ENCODE results near the gene TAOK1.
A peak's percentile ranks its signal among the peaks of the same experiment; 100 is the strongest.

TAOK1 gene

DNA sequence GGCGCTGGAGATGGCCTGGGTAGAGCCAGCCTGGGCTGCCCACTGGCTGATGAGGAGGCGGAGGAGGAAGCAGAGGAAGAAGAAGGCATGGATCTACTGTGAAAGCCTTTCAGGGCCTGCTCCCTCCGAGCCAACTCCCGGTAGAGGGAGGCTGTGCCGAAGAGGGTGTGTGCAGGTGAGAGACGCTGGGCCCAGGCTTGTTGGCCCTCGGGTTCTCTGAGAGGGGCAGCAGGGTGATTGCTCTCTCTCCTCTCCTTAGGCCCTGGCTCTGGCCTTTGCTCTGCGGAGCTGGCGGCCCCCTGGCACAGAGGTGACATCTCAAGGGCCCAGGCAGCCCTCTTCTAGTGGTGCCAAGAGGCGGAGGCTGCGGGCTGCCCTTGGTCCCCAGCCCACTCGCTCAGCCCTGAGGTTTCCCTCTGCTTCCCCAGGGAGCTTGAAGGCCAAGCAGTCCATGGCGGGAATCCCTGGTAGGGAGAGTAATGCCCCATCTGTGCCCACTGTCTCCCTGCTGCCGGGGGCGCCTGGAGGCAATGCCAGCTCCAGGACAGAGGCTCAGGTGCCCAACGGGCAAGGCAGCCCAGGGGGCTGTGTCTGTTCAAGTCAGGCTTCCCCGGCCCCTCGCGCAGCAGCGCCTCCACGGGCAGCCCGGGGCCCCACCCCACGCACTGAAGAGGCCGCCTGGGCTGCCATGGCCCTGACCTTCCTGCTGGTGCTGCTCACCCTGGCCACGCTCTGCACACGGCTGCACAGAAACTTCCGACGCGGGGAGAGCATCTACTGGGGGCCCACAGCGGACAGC lies 181.9 kb downstream of the TAOK1 start:
- no peak for FAIRE-seq

DNA sequence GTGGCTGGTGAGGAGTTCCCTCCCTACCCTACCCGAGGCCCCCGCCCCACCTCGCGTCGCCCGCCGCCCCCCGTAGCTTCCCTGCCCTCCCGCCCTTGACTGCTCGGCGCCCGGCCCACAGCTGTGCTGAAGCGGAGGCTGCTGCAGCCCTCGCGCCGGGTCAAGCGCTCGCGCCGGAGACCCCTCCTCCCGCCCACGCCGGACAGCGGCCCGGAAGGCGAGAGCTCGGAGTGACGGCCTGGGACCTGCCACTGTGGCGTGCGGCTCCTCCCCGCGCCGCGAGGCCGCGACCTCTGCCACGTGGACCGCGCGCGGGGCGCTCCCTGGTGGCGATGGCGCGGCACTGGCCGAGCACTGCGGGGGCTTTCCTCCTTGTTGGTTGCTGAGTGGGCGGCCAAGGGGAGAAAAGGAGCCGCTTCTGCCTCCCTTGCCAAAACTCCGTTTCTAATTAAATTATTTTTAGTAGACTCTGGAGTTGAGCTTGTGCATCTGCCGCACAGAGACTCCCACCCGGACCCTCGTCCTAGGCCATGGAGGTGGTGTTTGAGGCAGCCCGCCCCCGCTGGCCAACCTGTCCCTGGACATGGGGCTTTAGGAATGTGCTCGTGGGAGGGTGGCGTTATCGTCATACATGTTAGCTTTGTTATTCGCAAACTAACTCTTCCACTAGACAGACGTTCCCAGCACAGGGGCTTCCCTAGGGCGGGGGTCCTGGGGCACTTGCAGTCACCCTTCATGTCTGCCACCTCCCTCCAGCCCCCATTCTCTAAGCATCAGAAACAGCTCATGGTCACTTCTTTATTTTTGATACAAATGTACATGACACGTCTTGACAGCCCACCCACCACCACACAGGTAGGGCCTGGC lies 182.8 kb downstream of the TAOK1 start:
- FAIRE-seq = no peak

DNA sequence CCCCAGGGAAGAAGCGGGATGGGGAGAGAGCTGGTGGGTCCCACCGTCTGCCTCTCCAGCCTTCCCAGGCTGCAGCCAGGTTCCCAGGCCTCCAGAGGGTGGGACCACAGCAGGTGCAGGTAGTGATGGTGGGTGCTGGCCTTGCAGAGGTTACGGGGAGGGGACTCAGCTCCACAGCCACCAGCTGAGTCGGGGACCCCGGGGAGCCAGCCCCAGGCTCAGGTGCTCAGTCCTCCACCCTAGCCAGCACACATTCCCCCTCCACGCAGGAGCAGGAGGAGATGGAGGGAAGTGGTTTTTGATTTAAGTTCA lies 183.4 kb downstream of the TAOK1 start:
- no peak for FAIRE-seq

DNA sequence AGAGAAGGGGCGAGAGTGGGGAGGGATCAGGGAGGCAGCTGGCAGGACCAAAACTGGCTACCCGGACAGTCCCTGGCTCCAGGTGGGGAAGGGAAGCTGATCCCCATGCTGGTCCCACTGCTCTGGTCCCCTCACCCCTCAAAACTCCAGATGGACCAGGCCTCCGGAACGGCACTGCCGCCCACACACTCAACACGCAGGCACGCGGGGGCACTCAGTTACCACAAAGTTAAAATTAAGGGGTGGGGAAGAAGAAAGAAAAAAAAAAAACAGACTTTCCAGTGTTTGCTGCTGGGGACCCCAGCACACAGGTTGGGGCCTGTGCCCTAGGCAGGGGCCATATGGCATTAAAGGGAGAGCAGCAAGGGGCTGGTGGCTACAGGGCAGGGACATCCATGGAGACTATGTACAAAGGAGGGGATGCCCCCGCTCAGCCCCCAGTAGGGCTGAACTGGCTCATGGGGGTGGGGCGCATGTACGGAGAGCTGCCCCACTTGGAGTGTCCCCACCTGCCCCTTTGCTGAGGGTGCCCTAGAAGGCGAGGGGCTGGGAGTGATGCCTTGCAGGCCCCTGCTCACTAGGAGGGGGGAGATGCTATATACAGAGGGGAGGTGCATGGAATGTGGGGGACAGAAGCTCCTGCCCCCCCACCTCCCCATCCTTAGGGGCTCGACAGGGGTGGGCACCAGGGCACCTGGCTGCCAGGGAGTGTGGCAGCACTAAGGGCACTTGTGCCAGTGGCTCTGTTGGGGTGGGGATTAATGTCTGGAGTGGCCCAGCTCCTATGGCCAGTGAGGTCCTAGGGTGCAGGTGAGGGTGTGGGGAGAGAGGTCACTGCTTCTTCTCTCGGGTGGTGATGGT lies 183.9 kb downstream of the TAOK1 start:
- no peak for FAIRE-seq

DNA sequence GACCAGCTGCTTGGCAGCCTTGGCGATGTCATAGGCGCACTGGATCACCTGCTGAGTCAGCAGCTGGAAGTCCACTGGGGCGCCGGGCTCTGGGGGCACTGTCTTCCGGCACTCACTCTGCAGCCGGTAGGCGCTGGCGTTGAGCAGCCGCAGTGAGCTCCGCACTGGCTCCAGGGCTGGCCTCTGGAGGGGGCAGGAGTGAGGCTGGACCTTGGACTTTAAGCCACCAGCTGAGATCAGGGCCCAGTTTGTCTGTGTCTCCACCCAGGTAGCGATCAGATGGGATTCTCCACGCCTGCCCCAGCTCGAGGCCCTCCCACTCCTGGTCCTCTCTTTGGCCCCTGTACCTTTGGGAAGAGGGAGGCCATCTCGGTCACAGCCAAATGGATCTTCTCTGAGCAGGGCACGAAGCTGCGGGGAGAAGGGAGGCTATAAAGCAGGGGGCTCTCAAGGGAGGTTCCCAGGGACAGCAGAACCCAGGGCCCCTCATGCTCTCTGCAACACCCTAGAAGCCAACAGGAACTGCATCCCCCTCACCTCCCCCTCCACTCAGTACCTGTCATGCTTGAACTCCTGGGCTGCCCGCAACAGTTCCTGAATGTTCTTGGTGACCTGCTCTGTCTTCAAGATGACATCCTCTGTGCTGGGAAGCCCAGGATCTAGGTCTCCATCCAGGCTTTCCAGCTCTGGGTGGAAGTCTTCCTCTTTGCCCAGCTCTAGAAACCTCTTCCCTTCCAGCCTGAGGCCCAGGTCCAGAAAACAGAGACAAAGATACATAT lies 184.8 kb downstream of the TAOK1 start:
- no peak for FAIRE-seq

DNA sequence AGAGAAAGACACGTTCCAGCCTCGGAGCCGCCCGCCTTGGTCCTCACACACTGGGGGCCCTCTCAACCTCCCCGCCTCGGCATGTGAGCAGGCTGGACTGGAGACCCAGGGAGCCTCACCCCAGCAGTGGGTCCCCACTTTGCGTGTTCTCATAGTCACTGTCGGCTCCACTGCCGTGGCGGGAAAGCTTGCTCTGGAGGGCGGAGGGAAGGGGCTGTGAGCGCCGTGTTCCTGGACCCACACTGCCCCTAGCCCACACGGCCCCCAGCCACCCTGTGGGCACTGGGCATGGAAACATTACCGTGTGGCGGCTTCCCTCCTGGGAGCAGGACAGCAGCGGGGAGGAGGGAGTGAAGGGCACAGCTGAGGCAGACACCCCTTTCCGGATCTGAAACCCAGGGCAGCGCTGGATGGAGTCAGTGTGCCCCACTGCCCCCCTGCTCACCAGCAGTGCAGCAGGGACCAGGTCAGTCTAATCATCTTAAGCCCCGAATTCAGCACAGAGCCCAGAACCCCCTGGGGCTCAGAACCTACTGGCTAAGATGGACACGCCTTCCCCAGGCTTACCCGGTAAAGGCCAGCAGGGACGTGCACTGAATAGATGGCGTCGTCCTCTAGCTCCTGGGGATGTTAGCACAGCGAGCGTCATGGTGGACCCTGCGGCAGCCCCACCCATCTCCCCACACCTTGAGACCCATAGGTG lies 185.5 kb downstream of the TAOK1 start:
- no peak for FAIRE-seq

DNA sequence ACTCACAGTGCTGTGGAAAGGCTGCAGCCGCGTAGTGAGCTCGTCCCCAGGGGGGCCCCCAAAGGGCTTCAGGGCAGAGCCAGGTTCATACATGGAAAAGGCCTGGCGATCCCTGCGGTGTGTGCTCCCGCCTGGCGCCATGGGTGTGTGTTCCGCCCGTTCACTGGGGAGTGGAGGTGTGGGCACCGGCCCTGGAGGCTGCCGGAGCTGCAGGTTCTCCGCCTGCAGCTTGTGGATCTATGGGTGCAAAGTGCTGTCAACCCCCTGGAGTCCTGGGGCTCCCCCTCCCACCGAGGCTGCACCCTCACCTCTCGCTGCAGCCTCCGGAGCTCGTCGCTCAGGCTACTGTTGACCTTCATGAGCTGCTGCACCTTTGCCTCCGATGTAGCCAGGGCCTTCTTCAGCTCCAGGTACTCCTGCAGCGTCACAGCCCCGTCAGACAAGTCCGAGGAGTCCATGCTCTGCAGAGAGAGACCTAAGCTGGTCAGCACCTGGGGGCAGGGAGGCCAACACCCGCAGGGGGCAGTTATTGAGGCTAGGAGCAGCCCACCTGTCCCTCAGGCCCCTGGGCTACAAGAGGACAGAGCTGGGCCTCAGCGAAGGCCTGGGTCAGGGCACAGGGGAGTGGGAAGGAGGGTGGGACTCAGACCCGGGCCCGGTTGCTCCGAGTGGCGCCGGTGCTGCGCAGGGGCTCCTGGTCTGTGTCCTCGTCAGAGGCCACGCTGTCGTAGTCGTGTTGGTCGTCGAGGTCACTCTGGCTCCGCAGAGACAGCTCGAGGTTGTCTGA lies 186.2 kb downstream of the TAOK1 start:
- FAIRE-seq = no peak

DNA sequence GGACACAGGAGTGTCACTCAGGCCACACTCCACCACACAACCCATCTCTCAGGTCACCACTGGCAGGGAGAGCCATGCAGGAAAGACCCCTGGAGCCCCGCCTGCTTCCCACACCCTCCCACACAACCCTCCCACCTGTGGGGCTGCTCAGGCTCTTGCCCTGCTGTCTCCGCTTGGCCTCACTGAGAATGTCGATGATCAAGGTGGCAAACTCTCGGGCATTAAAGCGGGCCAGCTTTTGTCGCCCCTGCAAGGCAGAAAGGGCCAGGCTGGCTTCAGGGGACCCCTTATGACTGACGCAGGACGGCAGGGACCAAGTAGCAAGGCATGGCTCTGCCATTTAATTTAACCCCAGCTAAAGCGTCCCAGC lies 186.8 kb downstream of the TAOK1 start:
- no peak for FAIRE-seq

DNA sequence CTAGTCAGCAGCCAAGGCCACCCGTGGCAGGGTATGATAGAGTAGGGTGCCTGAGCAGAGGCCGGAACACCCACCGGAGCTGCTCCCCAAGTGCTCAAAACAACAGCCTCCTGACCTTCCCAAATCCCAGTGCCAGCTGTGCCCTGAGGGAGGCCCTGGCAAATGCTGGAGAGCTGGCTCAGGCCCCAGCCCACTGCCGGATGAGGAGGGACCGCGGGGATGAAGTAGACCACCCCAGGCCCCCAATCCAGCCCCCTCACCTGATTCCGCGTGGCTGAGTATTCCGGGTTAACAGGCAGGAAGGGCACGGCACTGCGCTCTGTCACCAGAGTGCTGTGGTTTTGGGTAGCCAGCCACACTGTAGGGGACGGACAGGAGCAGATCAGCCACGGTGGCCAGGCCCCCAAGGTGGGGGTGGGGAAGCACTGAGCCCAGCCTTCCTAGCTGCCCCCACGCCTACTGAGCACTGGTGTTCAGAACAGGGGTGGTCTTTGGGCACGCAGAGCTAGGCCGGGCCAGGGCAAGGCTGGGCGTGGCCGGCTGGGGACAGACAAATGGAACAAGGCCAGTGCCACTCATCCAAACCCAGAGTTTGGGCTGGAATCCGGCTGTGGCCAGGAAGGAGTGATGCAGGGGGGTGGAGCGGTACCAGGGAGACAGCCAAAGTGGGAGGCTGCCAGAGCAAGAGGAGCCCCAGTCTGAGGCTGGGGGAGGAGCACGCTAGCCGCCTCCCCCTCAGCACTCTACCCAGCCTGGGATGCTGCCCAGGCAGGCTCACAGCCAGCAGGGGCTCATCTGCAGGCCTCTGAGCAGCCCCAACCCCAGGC lies 187.4 kb downstream of the TAOK1 start:
- no peak for FAIRE-seq

DNA sequence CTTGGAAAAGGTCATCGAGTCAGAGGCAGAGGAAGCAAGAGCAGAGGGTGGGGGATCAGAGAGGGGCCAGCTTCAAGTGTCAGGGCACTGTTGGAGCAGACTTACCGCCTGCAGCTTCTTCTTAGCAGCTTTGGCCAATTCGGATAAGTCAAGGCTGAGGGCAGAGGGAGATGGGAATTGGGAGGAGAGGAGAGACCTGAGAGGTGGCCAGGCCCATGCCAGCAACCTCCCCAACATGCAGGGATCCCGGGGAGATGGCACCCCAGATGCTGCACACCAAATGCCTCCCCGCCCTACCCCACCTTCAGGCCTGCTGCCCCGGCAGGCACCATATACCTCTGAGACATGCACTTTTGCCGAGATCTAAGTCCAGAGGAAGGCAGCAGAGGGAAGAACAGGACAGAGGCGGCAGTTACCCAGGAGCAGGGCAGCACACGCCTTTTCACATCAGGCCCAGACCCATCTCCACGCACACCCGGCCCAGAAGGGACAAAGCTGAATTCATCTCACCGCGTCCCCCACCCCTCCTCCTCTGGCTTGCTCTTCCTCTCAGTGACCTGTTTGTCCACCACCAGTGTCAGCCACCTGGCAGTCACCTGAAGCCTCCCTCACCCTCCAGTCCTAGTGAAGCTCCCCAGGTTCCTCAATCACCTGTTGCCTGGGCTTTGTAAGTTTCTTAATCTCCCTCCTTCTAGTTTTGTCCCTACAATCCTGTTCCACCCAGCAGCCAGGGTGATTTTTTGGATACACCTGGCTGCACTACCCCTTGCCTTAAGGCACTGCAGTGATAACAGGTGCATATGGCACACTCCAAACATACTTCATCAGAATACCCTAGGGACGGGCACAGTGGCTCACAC lies 188.7 kb downstream of the TAOK1 start:
- no peak for FAIRE-seq

DNA sequence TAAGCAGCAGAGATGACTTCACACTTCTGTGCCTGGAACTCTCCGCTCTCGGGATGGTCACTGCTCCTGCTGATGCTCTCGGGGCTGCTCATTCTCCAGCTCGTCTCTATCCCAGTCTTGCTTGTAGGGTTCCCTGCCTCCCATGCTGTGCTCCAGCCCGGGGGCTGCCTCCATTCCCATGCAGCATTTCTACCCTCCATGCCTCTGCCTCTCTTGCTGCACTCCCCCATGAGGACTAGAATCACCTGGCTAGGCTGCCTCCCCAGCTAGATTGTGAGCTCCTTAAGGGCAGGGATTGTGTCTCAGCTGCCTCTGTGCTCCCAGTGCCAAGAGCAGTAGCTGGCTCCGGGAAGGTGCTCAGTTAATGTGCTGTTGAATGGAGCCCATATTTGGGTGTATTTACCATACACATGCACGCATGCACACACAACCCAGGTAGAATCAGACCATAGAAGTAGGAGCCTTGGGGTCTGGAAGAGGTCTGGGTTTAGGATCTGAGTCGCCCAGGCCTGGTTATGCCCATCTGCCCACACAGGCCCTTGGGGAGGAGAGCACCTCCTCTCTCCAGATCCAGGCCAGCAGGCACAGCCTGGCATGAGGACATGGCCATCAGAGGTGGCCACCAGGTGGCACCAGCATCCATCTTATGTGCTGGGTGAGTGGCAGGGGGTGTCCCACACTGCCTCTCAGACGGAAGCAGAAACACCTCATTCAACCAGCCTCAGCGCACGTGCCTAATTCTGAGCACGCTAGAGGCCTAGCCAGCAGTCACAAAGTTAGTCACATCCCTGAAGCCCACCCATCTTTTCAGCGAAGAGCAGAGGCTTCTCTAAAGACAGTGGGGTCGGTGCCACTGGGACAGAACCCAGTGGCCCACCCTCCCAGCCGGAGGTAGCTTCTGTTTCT lies 190.0 kb downstream of the TAOK1 start:
- FAIRE-seq = peak; percentile 17

DNA sequence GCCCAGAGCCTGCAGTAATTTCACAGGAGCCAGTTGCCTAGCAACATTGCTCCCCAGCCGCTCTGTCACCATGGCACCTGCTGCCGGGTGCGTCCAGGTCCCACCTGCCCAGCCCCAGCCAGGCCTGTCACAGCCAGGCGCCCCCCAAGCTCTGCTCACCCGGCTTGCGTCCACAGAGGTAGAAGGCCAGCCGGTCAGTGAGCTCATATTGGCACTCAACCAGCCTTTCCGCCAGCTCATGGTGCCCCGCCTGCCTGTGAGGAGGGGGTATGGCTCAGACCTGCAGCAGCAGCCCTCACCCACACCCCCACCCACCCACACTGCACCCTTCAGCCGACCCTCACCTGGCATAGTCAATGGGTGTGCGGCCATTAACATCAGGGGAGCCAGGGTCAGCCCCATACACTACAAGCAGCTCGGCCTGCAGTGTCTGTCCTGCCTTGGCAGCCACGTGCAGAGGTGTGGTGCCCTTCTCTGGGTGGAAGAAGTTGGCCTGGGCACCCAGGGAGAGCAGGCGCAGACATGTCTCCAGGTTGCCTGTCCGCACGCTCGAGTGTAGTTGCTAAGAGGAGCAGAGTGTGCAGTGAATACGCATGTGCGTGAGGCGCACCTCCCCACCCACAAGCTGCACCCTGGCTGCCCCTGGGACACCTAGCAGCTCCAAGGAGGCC lies 191.6 kb downstream of the TAOK1 start:
- FAIRE-seq = no peak

DNA sequence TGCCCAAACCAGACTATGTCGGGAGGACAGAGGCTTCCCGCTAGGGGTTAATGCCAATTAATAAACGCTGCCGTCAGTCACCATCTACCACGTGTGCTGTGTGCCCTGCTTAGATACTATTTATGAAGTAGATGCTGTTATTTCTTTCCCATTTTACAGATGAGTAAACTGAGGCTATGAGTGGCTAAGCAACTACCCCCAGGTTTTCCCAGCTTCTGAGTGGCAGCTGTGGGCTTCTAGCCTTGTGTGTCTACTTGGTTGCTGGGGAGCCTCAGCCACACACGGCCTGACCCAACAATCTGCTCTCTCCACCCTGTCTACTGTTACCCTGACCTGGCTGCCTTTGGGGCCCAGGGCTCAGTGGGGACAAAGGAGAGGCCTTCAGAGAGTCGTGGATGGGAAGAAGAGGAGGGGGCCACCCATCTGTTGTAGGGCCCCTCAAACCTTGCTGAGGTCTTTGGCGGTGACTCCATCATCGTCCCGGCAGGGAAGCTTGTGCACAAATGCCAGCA lies 192.1 kb downstream of the TAOK1 start:
- no peak for FAIRE-seq

DNA sequence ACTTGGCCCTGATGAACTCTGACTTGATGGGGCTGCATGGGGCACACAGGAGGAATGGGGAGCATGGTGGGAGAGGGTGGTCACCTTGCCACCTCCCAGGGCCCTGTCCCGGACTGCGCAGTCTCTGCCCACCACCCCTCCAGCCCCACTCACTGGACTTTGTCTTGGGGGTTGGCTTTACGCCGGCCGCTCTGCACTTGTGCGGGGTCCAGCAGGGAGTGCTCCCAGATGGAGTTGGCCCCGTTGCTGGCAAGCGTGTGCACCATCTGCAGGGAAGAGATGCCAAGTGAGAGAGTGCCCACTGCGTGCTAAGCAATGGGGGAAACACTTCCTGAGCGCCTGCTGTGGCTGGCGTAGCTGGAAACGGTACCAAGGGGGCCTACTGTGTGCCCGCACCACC lies 192.6 kb downstream of the TAOK1 start:
- no peak for FAIRE-seq

DNA sequence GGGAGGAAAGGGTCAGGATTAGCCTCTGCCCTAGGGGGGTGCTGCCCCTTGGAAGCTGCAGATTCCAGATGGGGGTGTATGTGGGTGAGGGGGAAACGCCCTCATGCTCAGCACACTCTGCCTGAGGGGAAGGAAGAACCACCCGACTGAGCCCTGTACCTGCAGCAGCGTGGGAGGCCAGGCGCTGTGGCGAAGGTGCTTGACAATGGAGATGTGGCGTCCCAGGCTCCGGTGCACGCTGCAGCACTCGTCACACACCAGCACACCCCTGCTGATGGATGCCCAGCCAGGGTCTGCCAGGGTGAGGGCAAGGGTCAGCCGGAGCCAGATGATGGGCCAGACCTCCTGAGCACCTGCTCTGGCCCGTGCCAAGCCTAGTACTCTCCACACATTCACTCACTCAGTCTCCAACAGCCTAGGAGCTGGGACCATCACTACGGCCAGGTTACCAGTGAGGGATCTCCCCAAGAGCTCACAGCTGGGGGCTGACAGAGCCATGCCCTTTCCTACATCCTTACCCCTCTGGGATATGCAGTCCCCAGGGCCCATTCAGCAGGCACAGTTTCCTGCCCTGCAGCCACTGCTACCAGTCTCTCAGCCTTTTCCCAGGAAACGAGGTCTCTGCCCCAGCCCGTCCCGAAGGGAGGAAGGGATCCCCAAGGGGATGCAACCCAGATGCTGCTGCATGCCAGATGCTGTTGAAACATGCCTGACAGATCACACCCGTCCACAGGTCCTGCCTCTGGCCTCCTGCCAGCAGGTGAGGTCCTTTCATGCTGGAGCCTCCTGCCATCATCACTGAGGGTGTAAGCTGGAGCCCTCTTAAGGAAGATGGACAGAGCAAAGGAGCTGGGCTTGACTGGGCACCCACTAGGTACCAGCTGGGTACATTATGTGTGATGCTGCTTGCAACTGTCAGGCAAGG lies 193.4 kb downstream of the TAOK1 start:
- no peak for FAIRE-seq

DNA sequence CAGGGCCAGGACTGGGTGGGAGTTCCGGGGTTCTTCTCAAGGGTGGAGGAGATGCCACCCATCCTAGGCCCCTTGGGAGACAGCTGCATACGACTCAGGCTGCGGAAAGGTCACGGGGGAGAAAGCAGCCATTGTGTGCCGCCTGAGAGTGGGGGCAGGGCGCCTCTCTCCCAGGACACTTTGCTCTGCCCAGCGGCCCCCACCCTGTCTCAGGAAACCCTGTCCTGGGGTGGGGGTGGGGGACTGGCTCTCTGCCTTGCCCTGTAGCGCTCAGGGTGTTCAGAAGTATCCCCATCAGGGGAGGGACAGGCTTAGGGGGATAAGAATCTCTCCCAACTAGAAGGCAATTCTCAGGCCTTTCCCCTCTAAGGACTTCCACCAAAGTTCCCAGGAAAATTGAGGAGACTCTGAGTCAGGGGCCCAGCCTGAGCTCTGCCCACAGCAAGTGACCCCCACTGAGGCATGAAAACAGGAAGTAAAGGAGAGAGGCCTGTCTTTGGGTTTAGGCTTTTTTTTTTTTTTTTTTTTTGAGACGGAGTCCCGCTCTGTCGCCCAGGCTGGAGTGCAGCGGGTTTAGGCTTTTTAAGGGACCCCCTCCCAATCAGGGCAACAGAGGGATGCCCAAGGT lies 194.4 kb downstream of the TAOK1 start:
- no peak for FAIRE-seq

Measured in islet of Langerhans (tissue), 1 donor.